Measurements from ENCODE around the gene GPAT3. TPM values are rescaled to one million over a fixed set of nuclear protein-coding genes. Genes with fewer than 3 reads are reported as not detected.

GPAT3 gene
- total RNA-seq, 3 donors from 2014 or later (not counting 1 experiment from before 2014, with no cell fraction given): 0.54 to 11.3 (median 1.2) TPM

DNA sequence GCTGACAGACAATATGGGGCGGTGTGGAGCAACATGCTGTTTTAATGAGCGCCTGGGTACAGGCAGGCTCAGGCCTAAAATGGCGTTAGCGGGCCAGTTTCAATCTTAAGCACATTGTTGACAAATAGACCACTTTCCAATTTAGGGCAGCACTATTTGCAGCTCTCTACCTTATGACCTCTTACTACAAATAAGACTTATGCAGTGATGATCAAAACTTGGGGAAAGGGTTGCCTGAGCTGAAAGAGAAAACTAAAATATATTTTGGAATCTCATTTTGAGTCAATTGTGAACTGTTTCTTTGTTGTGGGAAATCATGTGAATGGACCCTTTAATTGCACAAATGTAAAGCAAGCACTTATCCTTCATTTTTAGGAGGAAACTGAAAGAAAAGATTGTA lies 25.5 kb upstream of the GPAT3 start:
- H3K27ac ChIP-seq (ENCODE audit: low read length): no peak overlapping the region
- H3K36me3 ChIP-seq (ENCODE audit: control insufficient read depth, insufficient read depth, low read length): no peaks in the 10 kb centered on the region
- intact Hi-C loops (cut with micrococcal nuclease): no loop called here
- H3K4me1 ChIP-seq (ENCODE audit: control insufficient read depth, insufficient read depth, low read length): no peaks in the 10 kb centered on the region
- Mint-ChIP-seq H3K9me3 (no peaks in the 10 kb centered on the region), H3K4me1 (peaks cover 0 to 9% of the 10 kb centered on the region in 2 donors), H3K4me3 (no peak overlapping the region), H3K27ac (no peak overlapping the region), H3K27me3 (ENCODE audit: low read depth in 2 of 2) (no peaks in the 10 kb centered on the region), H3K36me3 (no peaks in the 10 kb centered on the region)
- H3K27me3 ChIP-seq (ENCODE audit: control insufficient read depth, insufficient read depth, low read length): no peaks in the 10 kb centered on the region
- TF ChIP-seq, protein P1, sequence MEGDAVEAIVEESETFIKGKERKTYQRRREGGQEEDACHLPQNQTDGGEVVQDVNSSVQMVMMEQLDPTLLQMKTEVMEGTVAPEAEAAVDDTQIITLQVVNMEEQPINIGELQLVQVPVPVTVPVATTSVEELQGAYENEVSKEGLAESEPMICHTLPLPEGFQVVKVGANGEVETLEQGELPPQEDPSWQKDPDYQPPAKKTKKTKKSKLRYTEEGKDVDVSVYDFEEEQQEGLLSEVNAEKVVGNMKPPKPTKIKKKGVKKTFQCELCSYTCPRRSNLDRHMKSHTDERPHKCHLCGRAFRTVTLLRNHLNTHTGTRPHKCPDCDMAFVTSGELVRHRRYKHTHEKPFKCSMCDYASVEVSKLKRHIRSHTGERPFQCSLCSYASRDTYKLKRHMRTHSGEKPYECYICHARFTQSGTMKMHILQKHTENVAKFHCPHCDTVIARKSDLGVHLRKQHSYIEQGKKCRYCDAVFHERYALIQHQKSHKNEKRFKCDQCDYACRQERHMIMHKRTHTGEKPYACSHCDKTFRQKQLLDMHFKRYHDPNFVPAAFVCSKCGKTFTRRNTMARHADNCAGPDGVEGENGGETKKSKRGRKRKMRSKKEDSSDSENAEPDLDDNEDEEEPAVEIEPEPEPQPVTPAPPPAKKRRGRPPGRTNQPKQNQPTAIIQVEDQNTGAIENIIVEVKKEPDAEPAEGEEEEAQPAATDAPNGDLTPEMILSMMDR (IDR thresholded peaks at IDR 0.05): no peak
- no peak for ATAC-seq
- no peaks in the 10 kb centered on the region for H3K9me3 ChIP-seq (ENCODE audit: control insufficient read depth, insufficient read depth, low read length)
- WGBS (ENCODE audit: insufficient coverage): 77% methylated on average over 4 of the region's 4 CpGs
- H3K4me3 ChIP-seq (ENCODE audit: low read length): no peak overlapping the region
- no peak for DNase-seq

DNA sequence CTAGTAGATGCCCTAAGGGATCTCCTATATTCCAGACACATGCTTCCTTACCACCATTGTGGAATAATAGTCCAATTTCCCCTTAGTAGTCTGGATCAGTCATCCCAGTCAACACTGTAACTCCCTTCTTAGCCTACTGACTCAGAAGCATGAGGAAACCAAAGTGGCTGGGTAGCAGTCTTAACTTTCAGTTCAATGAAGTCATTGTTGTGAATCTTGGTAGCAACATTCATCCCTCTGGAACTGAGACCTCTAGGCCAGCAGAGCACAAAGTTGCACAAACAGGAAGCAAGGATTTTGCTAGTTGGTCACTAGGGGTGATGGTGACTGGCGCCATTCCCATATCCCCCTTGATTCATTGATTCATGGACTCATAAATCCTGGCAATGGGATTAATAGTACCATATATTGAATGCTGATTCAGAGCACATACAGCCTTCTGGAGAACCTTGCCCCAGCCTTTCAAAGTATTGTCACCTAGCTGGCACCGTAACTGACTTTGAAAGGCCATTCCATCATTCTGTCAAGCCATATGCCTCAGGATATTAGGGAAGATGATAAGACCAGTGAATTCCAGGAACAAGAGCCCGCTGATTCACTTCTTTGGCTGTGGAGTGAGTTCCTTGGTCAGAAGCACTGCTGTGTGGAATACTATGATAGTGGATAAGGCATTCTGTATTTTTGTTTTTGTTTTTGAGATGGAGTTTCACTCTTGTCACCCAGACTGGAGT lies 19.7 kb upstream of the GPAT3 start:
- Histone ChIP-seq H3K9me3 (ENCODE audit: control insufficient read depth, insufficient read depth, low read length) (no peaks in the 10 kb centered on the region), H3K27me3 (ENCODE audit: control insufficient read depth, insufficient read depth, low read length) (no peaks in the 10 kb centered on the region), H3K27ac (ENCODE audit: low read length) (no peak overlapping the region), H3K4me1 (ENCODE audit: control insufficient read depth, insufficient read depth, low read length) (no peaks in the 10 kb centered on the region), H3K4me3 (ENCODE audit: low read length) (no peak overlapping the region), H3K36me3 (ENCODE audit: control insufficient read depth, insufficient read depth, low read length) (no peaks in the 10 kb centered on the region)
- DNase-seq: no peak
- no peaks in the 10 kb centered on the region for H3K4me1 Mint-ChIP-seq
- no peak overlapping the region for H3K4me3 Mint-ChIP-seq
- no peaks in the 10 kb centered on the region for H3K36me3 Mint-ChIP-seq
- WGBS (ENCODE audit: insufficient coverage): 70% methylated on average over 2 of the region's 3 CpGs
- no peaks in the 10 kb centered on the region for H3K27me3 Mint-ChIP-seq (ENCODE audit: low read depth in 2 of 2)
- intact Hi-C loops (cut with micrococcal nuclease): no loop called here
- H3K27ac Mint-ChIP-seq: no peak overlapping the region
- TF ChIP-seq, protein P1 (IDR thresholded peaks at IDR 0.05): no peak
- no peaks in the 10 kb centered on the region for H3K9me3 Mint-ChIP-seq
- ATAC-seq: peak in 1 of 3 donors; percentile 10

DNA sequence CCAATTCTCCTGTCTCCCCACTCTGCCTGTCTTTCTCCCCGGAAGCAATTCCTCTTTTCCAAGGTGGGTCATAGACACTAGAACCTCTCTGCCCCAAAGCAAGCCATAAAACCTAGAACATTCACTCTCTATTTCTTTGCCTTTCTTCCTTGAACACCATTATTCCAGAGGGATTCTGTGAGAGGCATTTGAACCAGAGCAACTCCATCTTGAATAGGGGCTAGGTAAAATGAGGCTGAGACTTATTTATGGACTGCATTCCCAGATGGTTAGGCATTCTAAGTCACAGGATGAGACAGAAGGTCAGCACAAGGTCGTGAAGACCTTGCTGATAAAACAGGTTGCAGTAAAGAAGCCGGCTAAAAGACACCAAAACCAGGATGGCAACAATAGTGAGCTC lies 13.7 kb upstream of the GPAT3 start:
- Histone ChIP-seq H3K36me3 (ENCODE audit: control insufficient read depth, insufficient read depth, low read length) (no peaks in the 10 kb centered on the region), H3K4me3 (ENCODE audit: low read length) (no peak overlapping the region), H3K27ac (ENCODE audit: low read length) (no peak overlapping the region), H3K27me3 (ENCODE audit: control insufficient read depth, insufficient read depth, low read length) (peaks cover 2% of the 10 kb centered on the region), H3K4me1 (ENCODE audit: control insufficient read depth, insufficient read depth, low read length) (no peaks in the 10 kb centered on the region), H3K9me3 (ENCODE audit: control insufficient read depth, insufficient read depth, low read length) (no peaks in the 10 kb centered on the region)
- H3K36me3 Mint-ChIP-seq: no peaks in the 10 kb centered on the region
- TF ChIP-seq, protein P1 (IDR thresholded peaks at IDR 0.05): no peak
- peaks cover 0 to 6% of the 10 kb centered on the region in 2 donors for H3K27me3 Mint-ChIP-seq (ENCODE audit: low read depth in 2 of 2)
- ATAC-seq (no peak), DNase-seq (no peak)
- no peak overlapping the region for H3K4me3 Mint-ChIP-seq
- intact Hi-C loops (cut with micrococcal nuclease): no loop called here
- no peaks in the 10 kb centered on the region for H3K9me3 Mint-ChIP-seq
- H3K4me1 Mint-ChIP-seq: no peaks in the 10 kb centered on the region
- no peak overlapping the region for H3K27ac Mint-ChIP-seq
- 75% methylated on average over 3 of the region's 3 CpGs for WGBS (ENCODE audit: insufficient coverage)

DNA sequence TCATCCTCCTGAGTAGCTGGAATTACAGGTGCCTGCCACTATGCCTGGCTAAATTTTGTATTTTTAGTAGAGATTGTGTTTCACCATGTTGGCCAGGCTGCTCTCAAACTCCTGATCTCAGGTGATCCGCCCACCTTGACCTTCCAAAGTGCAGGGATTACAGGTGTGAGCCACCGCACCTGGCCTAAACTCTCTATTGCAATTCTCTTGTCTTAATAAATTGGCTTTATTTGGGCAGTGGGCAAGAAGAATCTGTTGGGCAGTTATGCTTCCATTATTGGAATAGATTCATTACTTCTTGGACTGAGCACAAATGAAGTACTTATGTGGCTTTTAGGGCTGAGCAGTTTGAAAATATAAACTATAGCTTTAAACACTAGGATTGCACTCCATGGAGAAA lies 8.2 kb upstream of the GPAT3 start:
- Histone ChIP-seq H3K4me3 (ENCODE audit: low read length) (no peak overlapping the region), H3K4me1 (ENCODE audit: control insufficient read depth, insufficient read depth, low read length) (no peaks in the 10 kb centered on the region), H3K27ac (ENCODE audit: low read length) (no peak overlapping the region), H3K27me3 (ENCODE audit: control insufficient read depth, insufficient read depth, low read length) (peaks cover 2% of the 10 kb centered on the region), H3K9me3 (ENCODE audit: control insufficient read depth, insufficient read depth, low read length) (peaks cover 4% of the 10 kb centered on the region), H3K36me3 (ENCODE audit: control insufficient read depth, insufficient read depth, low read length) (no peaks in the 10 kb centered on the region)
- no peaks in the 10 kb centered on the region for H3K9me3 Mint-ChIP-seq
- no peaks in the 10 kb centered on the region for H3K4me1 Mint-ChIP-seq
- H3K4me3 Mint-ChIP-seq: no peak overlapping the region
- 79% methylated on average over 2 of the region's 2 CpGs for WGBS (ENCODE audit: insufficient coverage)
- H3K27me3 Mint-ChIP-seq (ENCODE audit: low read depth in 2 of 2): peaks cover 15 to 18% of the 10 kb centered on the region in 2 donors
- H3K36me3 Mint-ChIP-seq: no peaks in the 10 kb centered on the region
- TF ChIP-seq, protein P1 (IDR thresholded peaks at IDR 0.05): no peak
- no peak overlapping the region for H3K27ac Mint-ChIP-seq
- ATAC-seq (no peak), DNase-seq (no peak)
- intact Hi-C loops (cut with micrococcal nuclease): no loop called here
